NCI-H526 treated with DMSO at 0.1 percent for 48 hours (cell line): Measurements from ENCODE around the gene PKN2.
"Not testable (repeated sequence)": the region's sequence is repeated elsewhere in the genome, so short reads cannot be mapped to it uniquely, and the experiment has no call there.

Source experiments
- DNase-seq: peaks from one replicate; lab custom pipeline; 2025; lab: John Stamatoyannopoulos, UW

Gene PKN2

DNA sequence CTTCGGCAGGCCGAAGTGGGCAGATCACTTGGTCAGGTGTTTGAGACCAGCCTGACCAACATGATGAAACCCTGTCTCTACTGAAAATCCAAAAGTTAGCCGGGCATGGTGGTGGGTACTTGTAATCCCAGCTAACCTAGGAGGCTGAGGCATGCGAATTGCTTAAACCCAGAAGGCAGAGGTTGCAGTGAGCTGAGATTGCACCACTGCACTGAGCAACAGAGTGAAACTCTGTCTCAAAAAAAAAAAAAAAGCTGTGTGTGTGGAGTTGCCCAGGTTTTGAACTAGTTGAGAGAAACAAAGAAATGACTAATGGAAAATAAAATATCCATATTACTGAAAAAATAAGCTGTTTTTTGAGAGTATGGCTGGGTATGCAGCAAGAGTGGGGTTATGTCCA, 107.1 kb downstream of the PKN2 start:
- no peak for DNase-seq

DNA sequence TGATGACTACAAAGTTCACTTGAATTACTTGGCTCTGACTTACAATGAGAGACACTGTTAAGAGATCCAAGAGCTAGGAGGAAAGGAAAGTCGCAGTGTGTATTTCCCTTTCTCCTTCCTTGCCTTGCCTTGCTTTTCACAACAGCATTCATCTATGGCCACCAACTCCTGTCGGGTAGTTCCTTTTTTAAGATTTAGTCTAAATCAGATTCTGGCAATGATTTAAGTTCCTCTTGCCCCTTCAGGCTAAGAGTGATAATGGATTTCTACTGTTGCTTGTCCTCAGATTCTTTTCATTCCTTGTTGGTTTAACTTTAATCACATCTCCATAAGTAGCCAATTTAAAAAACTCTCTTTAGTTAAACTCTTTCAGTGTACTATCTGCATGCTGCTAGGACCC, 115.4 kb downstream of the PKN2 start:
- DNase-seq = no peak

DNA sequence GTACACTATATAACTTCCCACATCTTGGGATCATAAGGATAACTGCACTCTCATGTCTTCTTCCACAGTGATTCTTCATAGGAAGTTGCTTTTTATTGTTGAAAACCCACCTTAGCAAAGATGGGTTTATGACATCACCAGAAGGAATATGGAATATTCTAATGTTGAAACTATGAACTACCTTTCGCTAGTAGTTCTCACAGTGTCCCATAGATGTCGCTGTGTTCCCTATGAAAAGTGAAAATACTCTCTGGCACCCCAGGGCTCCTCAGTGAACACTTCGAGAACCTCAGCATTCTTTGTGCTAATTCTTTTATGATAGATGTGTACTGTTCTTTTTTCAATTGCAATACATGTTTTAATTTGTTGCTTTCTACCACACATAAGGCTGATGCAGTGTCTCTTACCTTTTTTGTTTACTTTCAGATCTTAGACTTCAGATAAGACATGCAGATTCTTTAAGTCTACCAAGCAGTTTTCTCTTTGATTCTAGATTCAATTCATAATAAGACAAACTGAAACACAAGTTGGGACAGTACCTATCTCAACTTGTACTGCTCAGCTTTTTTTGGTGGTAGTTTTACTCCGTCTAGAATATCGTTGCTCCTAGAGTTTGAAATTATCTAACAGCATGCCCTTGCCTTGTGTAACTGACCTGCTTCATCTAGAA, 116.4 kb downstream of the PKN2 start:
- DNase-seq = no peak

DNA sequence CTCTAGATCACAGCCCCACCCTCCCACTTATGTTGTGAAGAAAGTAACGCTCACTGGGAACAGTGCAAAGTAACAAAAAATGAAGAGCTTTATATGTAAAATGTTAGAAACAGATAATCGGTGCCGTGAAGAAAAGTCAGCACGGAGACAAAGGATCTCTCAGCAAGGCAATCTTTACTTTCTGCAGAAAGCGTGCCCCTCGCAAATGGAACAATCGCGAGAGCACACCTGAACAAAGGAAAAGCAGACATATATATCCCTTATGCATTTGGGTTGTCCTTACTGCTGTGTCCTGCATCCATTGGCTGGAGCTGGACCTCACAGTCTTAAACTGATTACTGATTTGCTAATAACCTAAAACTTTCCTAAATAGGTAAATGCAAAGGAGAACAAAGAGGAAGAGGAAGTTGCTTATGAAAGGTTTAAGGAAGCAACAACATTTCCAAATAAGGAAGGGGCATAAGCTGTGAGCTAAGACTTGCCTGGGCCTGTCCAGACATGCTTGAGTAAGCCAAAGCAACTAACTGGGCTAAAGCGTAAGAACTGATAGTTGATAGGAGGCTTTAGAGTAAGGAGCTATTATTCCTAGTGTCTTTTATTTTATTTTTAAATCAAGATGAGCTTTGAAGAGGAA, 117.6 kb downstream of the PKN2 start:
- no peak for DNase-seq

GRCh38 chr1:88802404-88802803, 118.3 kb downstream of the PKN2 start:
- no peak for DNase-seq

- no peak for DNase-seq
Measured at GRCh38 chr1:88802950-88803349, 118.9 kb downstream of the PKN2 start.

GRCh38 chr1:88803444-88803843, 119.4 kb downstream of the PKN2 start:
- DNase-seq = no peak

GRCh38 chr1:88812366-88812765, 128.3 kb downstream of the PKN2 start:
- no peak for DNase-seq

DNA sequence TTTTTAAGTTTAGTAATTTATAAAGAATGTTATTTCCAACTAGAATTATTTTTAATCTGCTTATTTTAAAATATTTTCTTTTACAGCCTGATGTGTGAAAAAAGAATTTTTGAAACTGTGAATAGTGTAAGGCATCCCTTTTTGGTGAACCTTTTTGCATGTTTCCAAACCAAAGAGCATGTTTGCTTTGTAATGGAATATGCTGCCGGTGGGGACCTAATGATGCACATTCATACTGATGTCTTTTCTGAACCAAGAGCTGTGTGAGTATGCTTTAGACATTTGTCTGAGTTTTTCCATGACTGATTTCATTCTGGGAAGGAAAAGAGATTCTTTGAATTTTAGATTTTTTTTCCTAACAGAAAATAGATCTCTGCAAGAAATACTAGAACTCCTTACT, 129.4 kb downstream of the PKN2 start:
- DNase-seq = no peak

DNA sequence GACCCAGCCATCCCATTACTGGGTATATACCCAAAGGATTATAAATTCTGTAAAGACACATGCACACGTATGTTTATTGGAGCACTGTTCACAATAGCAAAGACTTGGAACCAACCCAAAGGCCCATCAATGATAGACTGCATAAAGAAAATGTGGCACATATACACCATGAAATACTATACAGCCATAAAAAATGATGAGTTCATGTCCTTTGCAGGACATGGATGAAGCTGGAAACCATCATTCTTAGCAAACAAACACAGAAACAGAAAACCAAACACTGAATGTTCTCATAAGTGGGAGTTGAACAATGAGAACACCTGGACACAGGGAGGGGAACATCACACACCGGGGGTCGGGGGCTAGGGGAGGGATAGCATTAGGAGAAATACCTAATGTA, 135.6 kb downstream of the PKN2 start:
- not testable (repeated sequence) for DNase-seq

DNA sequence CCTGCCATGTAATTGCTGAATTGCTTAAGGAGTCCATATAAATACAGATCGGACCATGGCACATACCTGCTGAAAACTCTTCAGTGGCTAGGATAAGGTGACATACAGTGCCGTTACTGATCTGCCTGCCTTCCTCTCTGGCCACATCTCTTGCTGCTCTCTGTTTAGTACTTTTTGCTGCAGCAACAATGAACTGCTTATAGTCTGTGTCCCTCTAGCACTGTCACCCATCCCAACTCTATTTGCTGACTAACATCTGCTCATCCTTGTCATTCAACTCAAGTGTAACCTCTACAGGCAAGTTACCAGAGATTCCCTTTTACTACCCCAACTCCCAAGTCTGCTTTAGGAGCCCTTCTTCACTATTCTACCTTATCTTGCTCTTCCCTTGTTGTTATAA, 141.6 kb downstream of the PKN2 start:
- no peak for DNase-seq

DNA sequence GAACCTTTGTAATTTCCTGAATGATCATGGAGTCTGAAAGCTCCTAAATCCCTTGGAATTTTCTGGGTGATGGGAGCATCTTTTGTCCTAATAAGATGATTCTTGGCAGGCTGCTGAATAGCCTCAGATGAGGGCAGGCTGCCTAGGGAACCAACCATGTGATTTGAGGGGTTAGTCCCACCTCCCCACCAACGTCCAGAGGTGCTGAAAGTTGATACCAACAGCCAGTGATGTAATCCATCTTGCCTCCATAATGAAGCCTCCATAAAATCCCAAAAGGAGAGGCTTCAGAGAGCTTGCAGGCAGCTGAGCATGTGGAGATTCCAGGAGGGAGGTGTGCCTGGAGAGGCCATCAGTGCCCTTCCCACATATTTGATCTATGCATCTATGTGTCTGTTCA, 163.6 kb downstream of the PKN2 start:
- DNase-seq = no peak

DNA sequence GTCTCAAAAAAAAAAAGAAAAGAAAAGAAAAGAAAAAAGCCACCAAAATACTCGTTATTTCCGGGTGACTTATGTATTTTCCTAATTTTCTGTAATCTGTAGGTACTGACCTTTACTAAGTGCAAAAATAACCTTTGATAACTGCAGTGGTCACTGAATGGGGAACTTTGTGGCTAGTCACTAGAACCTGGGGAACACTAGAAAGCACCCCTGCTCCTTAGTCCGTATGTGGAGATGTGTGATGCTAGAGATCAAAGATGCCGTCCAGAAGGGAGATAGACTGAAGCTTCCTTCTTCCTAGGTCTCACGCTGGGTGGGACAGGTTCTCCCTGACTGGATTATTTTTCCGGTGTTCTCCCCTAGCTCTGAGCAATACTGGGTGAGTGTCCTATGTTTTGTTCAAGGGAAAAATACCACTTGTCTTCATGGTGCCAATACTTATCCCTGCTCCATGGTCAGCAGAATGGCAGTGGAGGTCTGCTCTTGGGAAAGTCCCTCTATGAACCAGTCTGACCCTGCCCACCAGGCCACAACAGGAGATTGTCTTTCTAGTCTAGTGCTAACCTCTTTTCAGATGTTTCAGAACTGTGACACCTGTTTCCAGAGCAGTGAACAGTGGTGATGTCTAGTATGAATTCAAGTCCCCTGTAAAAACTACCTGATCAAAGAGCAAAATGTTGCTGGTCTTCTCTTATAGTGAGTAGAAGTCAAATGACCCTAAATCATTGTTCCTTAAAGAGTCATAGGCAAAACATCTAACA, 167.4 kb downstream of the PKN2 start:
- DNase-seq = no peak

GRCh38 chr1:88867743-88868521, 183.9 kb downstream of the PKN2 start:
- no peak for DNase-seq

DNA sequence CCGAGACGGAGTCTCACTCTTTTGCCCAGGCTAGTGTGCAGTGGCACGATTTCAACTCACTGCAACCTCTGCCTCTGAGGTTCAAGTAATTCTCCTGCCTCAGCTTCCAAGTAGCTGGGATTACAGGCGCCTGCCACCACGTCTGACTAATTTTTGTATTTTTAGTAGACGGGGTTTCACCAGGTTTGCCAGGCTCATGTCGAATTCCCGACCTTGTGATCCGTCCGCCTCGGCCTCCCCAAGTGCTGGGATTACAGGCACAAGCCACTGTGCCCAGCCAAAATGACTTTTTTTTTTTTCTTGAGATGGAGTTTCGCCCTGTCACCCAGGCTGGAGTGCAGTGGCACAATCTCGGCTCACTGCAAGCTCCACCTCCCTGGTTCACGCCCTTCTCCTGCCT, 185.6 kb downstream of the PKN2 start:
- DNase-seq = not testable (repeated sequence)

DNA sequence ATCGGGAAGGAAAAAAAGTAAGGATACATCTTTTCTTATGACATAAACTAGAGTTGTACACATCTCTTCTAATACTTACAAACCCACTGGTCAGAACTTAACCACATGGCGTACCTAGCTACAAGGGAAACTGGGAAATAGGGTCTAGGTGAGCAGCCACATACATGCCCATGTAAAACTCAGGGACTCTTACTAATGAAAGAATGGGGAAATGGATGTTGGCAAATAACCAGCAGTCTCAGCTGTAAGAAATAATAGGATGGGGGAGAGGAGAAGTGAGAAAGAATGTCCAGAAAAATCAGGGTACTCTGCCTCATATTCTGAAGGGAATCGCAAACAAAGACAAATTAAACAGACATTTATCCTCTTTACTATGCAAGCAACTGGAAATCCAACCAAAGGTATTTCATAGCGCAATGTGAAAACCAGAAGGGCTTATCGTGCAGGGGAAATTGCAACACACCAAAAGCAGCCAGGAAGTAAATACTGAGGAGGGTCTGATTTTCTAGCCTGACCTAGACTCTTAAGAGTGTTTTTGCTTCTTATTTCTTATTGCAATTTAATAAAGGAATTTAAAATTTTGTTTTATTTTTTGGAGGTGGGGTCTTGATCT, 189.8 kb downstream of the PKN2 start:
- no peak for DNase-seq

DNA sequence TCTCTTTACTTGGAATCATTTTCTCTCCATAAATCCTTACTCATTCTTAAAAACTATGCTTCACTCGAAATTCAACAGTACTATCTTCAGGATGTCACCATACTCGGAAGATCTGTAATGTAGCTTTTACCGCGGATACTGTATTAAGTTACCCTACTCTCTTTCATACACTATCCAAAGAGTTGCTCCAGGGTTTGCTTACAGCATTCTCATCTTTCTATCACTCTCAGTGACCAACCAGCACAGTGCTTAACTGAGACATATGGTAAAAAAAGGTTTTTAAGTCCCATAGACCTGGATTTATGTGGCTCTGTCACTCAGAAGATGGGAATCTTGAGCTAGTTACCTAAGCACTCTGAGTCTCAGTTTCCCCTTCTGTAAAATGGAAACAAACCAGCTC, 191.5 kb downstream of the PKN2 start:
- no peak for DNase-seq

- no peak for DNase-seq
Measured at GRCh38 chr1:88876573-88877365, 192.7 kb downstream of the PKN2 start.

- no peak for DNase-seq
Measured at GRCh38 chr1:88877382-88877825, 193.3 kb downstream of the PKN2 start.

DNA sequence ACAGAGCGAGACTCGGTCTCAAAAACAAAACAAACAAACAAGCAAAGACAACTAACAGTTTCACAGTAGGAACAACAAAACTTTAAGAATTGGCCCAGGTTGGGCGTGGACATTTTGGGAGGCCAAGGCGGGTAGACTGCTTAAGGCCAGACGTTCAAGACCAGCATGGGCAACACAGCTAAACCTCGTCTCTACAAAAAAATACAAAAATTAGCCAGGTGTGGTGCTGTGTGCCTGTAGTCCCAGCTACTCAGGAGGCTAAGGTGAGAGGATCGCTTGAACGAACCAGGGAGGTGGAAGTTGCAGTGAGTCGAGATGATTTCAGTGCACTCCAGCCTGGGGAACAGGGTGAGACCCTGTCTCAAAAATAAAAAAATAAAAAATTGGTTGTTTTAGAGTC, 193.8 kb downstream of the PKN2 start:
- DNase-seq = no peak

DNA sequence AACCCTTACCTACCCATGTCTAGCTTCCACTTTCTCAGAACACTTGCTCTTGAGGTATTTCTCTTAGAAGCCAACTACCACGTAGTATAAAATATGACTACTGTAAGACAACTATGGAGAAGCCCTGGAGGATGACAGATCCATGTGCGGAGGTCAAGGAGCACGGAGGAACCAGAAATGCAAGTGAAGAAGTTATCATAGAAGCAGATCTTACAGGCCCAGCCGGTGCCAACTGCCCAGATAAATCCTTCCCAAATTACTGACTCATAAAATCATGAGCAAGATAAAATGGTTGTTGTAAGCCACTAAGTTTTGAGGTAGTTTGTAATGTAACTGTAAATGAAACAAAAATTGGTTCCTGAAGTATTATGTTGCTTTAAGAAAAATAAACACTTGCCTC, 194.7 kb downstream of the PKN2 start:
- no peak for DNase-seq
